ENCODE data around the gene DLG2.

Gene DLG2

DNA sequence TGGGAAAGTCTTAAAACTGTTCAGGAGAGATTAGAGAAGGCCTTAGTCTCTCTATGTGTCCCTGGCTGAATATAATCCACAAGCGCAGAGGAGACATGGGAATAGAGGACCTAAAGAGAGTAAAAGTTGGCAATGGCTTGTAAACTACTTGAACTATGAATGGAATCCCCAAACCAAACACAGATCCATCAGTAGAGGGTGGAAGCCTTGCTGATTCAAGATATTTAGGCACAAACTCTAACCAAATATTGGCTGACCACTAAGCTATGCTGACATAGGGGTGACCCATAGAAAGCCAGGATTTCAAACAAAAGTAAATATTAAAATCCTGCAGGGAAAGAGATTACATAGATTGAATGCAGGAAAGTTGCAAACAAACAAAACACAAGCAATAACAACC lies 439.2 kb downstream of the DLG2 start:
- no peaks in the 10 kb centered on the region for H3K27me3 ChIP-seq (ENCODE audit: insufficient read depth, low read length)
- no peak overlapping the region for H3K4me2 ChIP-seq (ENCODE audit: low read length)
- H3K27ac ChIP-seq (ENCODE audit: low read depth, low read length, poor library complexity, severe bottlenecking) = no peak overlapping the region
- no peaks in the 10 kb centered on the region for H3K79me2 ChIP-seq (ENCODE audit: insufficient read depth, low read length)
- no peak overlapping the region for H3K9ac ChIP-seq (ENCODE audit: low read length)
- H3K9me2 ChIP-seq (ENCODE audit: low read depth, low read length) = no peaks in the 10 kb centered on the region
- H2AFZ ChIP-seq (ENCODE audit: low read length) = no peak overlapping the region
- H3K4me1 ChIP-seq (ENCODE audit: insufficient read depth, low read length, severe bottlenecking) = no peaks in the 10 kb centered on the region
- no peak for TF ChIP-seq EZH2 (IDR thresholded peaks at IDR 0.05; ENCODE audit: borderline replicate concordance, low read length)
- TF ChIP-seq, protein P1, sequence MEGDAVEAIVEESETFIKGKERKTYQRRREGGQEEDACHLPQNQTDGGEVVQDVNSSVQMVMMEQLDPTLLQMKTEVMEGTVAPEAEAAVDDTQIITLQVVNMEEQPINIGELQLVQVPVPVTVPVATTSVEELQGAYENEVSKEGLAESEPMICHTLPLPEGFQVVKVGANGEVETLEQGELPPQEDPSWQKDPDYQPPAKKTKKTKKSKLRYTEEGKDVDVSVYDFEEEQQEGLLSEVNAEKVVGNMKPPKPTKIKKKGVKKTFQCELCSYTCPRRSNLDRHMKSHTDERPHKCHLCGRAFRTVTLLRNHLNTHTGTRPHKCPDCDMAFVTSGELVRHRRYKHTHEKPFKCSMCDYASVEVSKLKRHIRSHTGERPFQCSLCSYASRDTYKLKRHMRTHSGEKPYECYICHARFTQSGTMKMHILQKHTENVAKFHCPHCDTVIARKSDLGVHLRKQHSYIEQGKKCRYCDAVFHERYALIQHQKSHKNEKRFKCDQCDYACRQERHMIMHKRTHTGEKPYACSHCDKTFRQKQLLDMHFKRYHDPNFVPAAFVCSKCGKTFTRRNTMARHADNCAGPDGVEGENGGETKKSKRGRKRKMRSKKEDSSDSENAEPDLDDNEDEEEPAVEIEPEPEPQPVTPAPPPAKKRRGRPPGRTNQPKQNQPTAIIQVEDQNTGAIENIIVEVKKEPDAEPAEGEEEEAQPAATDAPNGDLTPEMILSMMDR (IDR thresholded peaks at IDR 0.05; ENCODE audit: low read length) = no peak
- no peak overlapping the region for H3K4me3 ChIP-seq (ENCODE audit: low read depth, low read length, poor library complexity, severe bottlenecking)
- no peaks in the 10 kb centered on the region for H3F3A ChIP-seq (ENCODE audit: insufficient read depth, low read length)
- no peaks in the 10 kb centered on the region for H4K20me1 ChIP-seq (ENCODE audit: insufficient read depth, low read length)
- no peaks in the 10 kb centered on the region for H3K36me3 ChIP-seq (ENCODE audit: insufficient read depth, low read length)
- H3K9me3 ChIP-seq (ENCODE audit: low read length) = no peaks in the 10 kb centered on the region

GRCh38 chr11:85184721-85185120 lies 442.4 kb downstream of the DLG2 start:
- no peaks in the 10 kb centered on the region for H3F3A ChIP-seq (ENCODE audit: insufficient read depth, low read length)
- no peak for TF ChIP-seq EZH2 (IDR thresholded peaks at IDR 0.05; ENCODE audit: borderline replicate concordance, low read length)
- TF ChIP-seq, protein P1 (IDR thresholded peaks at IDR 0.05; ENCODE audit: low read length) = no peak
- H3K9ac ChIP-seq (ENCODE audit: low read length) = no peak overlapping the region
- H3K79me2 ChIP-seq (ENCODE audit: insufficient read depth, low read length) = no peaks in the 10 kb centered on the region
- H3K36me3 ChIP-seq (ENCODE audit: insufficient read depth, low read length) = no peaks in the 10 kb centered on the region
- no peak overlapping the region for H3K4me3 ChIP-seq (ENCODE audit: low read depth, low read length, poor library complexity, severe bottlenecking)
- H3K4me1 ChIP-seq (ENCODE audit: insufficient read depth, low read length, severe bottlenecking) = no peaks in the 10 kb centered on the region
- no peak overlapping the region for H3K27ac ChIP-seq (ENCODE audit: low read depth, low read length, poor library complexity, severe bottlenecking)
- H2AFZ ChIP-seq (ENCODE audit: low read length) = no peak overlapping the region
- H3K9me2 ChIP-seq (ENCODE audit: low read depth, low read length) = no peaks in the 10 kb centered on the region
- H3K27me3 ChIP-seq (ENCODE audit: insufficient read depth, low read length) = no peaks in the 10 kb centered on the region
- no peaks in the 10 kb centered on the region for H3K9me3 ChIP-seq (ENCODE audit: low read length)
- H4K20me1 ChIP-seq (ENCODE audit: insufficient read depth, low read length) = no peaks in the 10 kb centered on the region
- no peak overlapping the region for H3K4me2 ChIP-seq (ENCODE audit: low read length)

DNA sequence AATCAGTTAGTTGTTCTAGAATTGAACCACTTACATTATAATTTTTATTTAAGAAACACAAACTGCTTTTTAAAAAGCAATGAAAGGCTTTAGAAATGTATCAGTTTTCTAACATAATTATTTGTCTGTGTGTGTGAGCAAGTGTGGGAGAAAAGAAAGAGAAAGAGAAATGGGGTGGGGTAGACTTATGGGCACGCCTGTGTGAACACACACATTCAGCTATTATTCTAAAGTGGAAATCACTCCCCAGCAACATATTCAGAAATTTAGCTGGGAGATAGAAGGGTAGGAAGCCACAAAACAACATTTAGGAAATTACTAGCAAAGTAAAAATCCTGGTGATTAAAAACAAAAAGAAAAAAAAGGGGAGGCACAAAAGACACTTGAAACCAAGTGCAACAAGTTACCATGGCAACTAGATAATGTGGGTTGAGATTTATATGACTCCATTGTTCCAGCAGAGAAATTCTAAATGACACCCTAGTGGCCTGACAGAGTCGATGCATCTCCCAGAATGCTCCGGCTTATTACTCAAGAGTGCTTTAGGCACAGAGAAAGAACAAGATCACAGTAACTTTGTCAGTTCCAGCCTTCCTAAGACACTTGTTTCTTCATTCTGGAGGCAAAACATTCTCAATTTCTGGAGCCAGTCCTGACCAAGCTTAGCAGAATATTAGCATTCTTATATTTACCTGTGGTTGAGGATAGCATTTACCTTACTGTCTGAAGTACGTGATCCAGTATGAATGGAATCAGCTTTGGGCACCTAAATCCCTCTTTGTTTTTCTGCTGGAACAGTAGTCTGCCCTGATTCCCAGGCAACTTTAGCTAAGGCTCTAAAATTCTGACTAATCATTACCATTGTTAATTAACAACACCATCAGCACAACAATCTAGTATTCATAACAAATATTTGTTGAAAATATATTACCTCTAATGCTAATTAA lies 444.4 kb downstream of the DLG2 start:
- Histone ChIP-seq H3K27ac (ENCODE audit: low read depth, low read length, poor library complexity, severe bottlenecking) (no peak overlapping the region), H2AFZ (ENCODE audit: low read length) (no peak overlapping the region), H3F3A (ENCODE audit: insufficient read depth, low read length) (no peaks in the 10 kb centered on the region), H3K4me1 (ENCODE audit: insufficient read depth, low read length, severe bottlenecking) (no peaks in the 10 kb centered on the region), H3K9ac (ENCODE audit: low read length) (no peak overlapping the region), H3K79me2 (ENCODE audit: insufficient read depth, low read length) (no peaks in the 10 kb centered on the region), H3K4me3 (ENCODE audit: low read depth, low read length, poor library complexity, severe bottlenecking) (no peak overlapping the region), H3K9me2 (ENCODE audit: low read depth, low read length) (no peaks in the 10 kb centered on the region), H3K4me2 (ENCODE audit: low read length) (no peak overlapping the region), H3K27me3 (ENCODE audit: insufficient read depth, low read length) (no peaks in the 10 kb centered on the region), H3K36me3 (ENCODE audit: insufficient read depth, low read length) (no peaks in the 10 kb centered on the region), H4K20me1 (ENCODE audit: insufficient read depth, low read length) (no peaks in the 10 kb centered on the region), H3K9me3 (ENCODE audit: low read length) (no peaks in the 10 kb centered on the region)
- TF ChIP-seq EZH2 (IDR thresholded peaks at IDR 0.05; ENCODE audit: borderline replicate concordance, low read length) = no peak
- TF ChIP-seq, protein P1 (IDR thresholded peaks at IDR 0.05; ENCODE audit: low read length) = peak; percentile 45

Measured in OCI-LY1 (cell line).